HG03064 (cell line): ENCODE data around the gene STX8.
"Not testable (repeated sequence)": the region's sequence is repeated elsewhere in the genome, so short reads cannot be mapped to it uniquely, and the experiment has no call there.

Experiments used
- ATAC-seq: cut with Tn5 transposase; IDR thresholded peaks from one replicate; pipeline ENCODE4 v1.9.1; 2021; ENCODE audit warnings: low read depth; ENCODE audit not compliant: unreplicated experiment

STX8 gene

GRCh38 chr17:9447298-9447697 is 128.3 kb downstream of the STX8 start:
- ATAC-seq, result not testable (repeated sequence)

- no peak for ATAC-seq
Measured at GRCh38 chr17:9446528-9446927, 129.1 kb downstream of the STX8 start.

GRCh38 chr17:9445424-9445823 is 130.2 kb downstream of the STX8 start:
- ATAC-seq, result no peak

GRCh38 chr17:9444687-9445086 is 130.9 kb downstream of the STX8 start:
- no peak for ATAC-seq

- ATAC-seq, result no peak
Measured at GRCh38 chr17:9443811-9444210, 131.8 kb downstream of the STX8 start.

- ATAC-seq, result no peak
Measured at GRCh38 chr17:9439851-9440250, 135.8 kb downstream of the STX8 start.

GRCh38 chr17:9436630-9437029 is 139.0 kb downstream of the STX8 start:
- no peak for ATAC-seq

GRCh38 chr17:9435165-9435564 is 140.5 kb downstream of the STX8 start:
- ATAC-seq, result no peak

GRCh38 chr17:9434642-9435057 is 141.0 kb downstream of the STX8 start:
- no peak for ATAC-seq

GRCh38 chr17:9432934-9433421 is 142.6 kb downstream of the STX8 start:
- peak; percentile 50 for ATAC-seq

GRCh38 chr17:9432134-9432885 is 143.3 kb downstream of the STX8 start:
- ATAC-seq, result peak; percentile 74

GRCh38 chr17:9431620-9432019 is 144.0 kb downstream of the STX8 start:
- no peak for ATAC-seq

GRCh38 chr17:9427465-9428315 is 147.9 kb downstream of the STX8 start:
- ATAC-seq, result no peak

GRCh38 chr17:9424071-9424640 is 151.5 kb downstream of the STX8 start:
- no peak for ATAC-seq

- ATAC-seq, result no peak
Measured at GRCh38 chr17:9421525-9421924, 154.1 kb downstream of the STX8 start.

GRCh38 chr17:9419932-9420453 is 155.6 kb downstream of the STX8 start:
- no peak for ATAC-seq

- ATAC-seq, result peak; percentile 93
Measured at GRCh38 chr17:9414471-9414870, 161.1 kb downstream of the STX8 start.

- ATAC-seq, result no peak
Measured at GRCh38 chr17:9410737-9411136, 164.9 kb downstream of the STX8 start.

GRCh38 chr17:9410301-9410700 is 165.3 kb downstream of the STX8 start:
- ATAC-seq, result no peak

GRCh38 chr17:9409878-9410277 is 165.7 kb downstream of the STX8 start:
- no peak for ATAC-seq
